ENCODE data around the gene FOXO1. TPM values are rescaled to one million over a fixed set of nuclear protein-coding genes. Genes with fewer than 3 reads are reported as not detected.

The FOXO1 gene
- total RNA-seq, 1 experiment from 2014 or later, result 12.2 TPM

DNA sequence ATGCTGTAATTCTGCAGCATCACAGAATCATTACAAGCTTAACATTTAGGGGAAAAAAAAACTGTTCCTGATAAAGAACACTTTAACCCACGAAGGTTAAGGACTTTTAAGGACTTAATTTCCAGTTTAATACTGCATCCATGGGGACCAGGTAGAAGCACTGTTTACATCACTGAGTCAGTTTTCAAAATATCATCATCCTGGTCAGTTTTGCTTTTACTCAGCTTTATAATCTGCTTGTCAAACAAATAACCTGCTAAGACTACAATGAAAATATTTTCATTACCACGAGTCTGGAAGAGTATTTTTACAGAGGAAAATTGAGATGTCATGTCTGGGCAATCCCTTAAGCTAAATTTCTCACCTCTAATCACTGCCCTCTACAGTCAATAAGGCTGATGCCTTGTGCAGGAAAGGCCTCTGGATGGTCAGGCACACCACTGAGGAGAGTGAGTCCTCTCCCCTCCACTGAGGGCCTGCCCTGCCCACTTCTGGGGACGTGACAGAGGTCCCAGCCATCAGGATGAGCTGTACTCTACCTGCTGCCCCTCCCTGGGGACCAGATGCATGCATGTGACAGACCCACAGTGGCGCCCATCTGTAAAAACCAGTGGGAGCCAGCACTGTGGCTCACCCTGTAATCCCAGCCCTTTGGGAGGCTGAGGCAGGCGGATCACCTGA, 31.0 kb downstream of the FOXO1 start:
- Histone ChIP-seq H3K27me3 (ENCODE audit: insufficient read depth, low read length) (no peaks in the 10 kb centered on the region), H3K27ac (ENCODE audit: low read depth, low read length) (no peak overlapping the region), H3K4me3 (replicated peaks in 1 of 2; ENCODE audit: low read depth in 1 of 2, low read length in 2 of 2) (no peak overlapping the region), H3K9me3 (ENCODE audit: control insufficient read depth in 1 of 2, insufficient read depth in 1 of 2, low read depth in 1 of 2, low read length in 2 of 2) (no peaks in the 10 kb centered on the region), H3K79me2 (ENCODE audit: insufficient read depth, low read length) (peaks cover 16% of the 10 kb centered on the region), H2AFZ (ENCODE audit: low read depth, low read length, poor library complexity, severe bottlenecking) (no peak overlapping the region), H3K4me2 (ENCODE audit: low read length) (no peak overlapping the region), H3K9me2 (ENCODE audit: insufficient read depth) (no peaks in the 10 kb centered on the region), H3K36me3 (ENCODE audit: control insufficient read depth in 1 of 2, insufficient read depth in 2 of 2, low read length in 2 of 2) (no peaks in the 10 kb centered on the region), H3K4me1 (ENCODE audit: control insufficient read depth in 1 of 2, insufficient read depth in 2 of 2, low read length in 2 of 2) (peaks cover 0 to 8% of the 10 kb centered on the region in 2 experiments; a peak in 1 of 4 replicates), H3K9ac (ENCODE audit: low read length) (no peak overlapping the region), H4K20me1 (ENCODE audit: insufficient read depth) (no peaks in the 10 kb centered on the region)
- RAD21 ChIA-PET (ENCODE audit: low non-redundant PET in 1 of 2, low total read pairs in 2 of 2, uncharacterized antibody in 2 of 2, unreplicated experiment in 2 of 2), result no interaction called here
- TF ChIP-seq ZFX (IDR thresholded peaks at IDR 0.05) (no peak), YY1 (IDR thresholded peaks at IDR 0.05; ENCODE audit: extremely low read depth, insufficient replicate concordance, low read depth, low read length) (no peak), EGR1 (IDR thresholded peaks at IDR 0.05; ENCODE audit: low read depth) (no peak)
- no TSS peak for BruUV-seq (replicated peaks)
- CTCF ChIA-PET, result no interaction called here
- DNase-seq (ENCODE audit: low read depth, low spot score), result no peak
- POLR2A ChIA-PET, result no interaction called here
- intact Hi-C loops (cut with micrococcal nuclease), result no loop called here
- peak; percentile 46 for ATAC-seq

DNA sequence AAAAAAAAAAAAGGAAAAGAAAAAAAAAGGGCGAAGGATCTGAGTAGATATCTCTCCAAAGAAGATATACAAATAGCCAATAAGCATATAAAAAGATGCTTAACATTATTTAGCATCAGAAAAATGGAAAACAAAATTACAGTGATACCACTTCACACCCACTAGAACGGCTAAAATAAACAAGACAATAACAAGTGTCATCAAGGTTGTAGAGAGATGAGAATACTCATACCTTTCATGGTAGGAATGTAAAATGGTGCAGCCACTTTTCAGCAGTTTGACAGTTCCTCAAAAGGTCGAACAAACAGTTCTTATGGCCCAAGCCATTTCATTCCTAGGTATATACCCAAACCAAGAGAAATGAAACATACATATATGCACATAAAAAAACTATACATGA, 33.5 kb downstream of the FOXO1 start:
- CTCF ChIA-PET, result no interaction called here
- H3K4me1 ChIP-seq (ENCODE audit: control insufficient read depth in 1 of 2, insufficient read depth in 2 of 2, low read length in 2 of 2), result no peaks in the 10 kb centered on the region
- no peaks in the 10 kb centered on the region for H4K20me1 ChIP-seq (ENCODE audit: insufficient read depth)
- POLR2A ChIA-PET, result no interaction called here
- H3K27me3 ChIP-seq (ENCODE audit: insufficient read depth, low read length), result no peaks in the 10 kb centered on the region
- ATAC-seq (no peak), DNase-seq (ENCODE audit: low read depth, low spot score) (no peak)
- H3K9me2 ChIP-seq (ENCODE audit: insufficient read depth), result no peaks in the 10 kb centered on the region
- H3K4me2 ChIP-seq (ENCODE audit: low read length), result no peak overlapping the region
- intact Hi-C loops (cut with micrococcal nuclease), result no loop called here
- no TSS peak for BruUV-seq (replicated peaks)
- RAD21 ChIA-PET (ENCODE audit: low non-redundant PET in 1 of 2, low total read pairs in 2 of 2, uncharacterized antibody in 2 of 2, unreplicated experiment in 2 of 2), result no interaction called here
- H3K9me3 ChIP-seq (ENCODE audit: control insufficient read depth in 1 of 2, insufficient read depth in 1 of 2, low read depth in 1 of 2, low read length in 2 of 2), result no peaks in the 10 kb centered on the region
- no peaks in the 10 kb centered on the region for H3K36me3 ChIP-seq (ENCODE audit: control insufficient read depth in 1 of 2, insufficient read depth in 2 of 2, low read length in 2 of 2)
- no peak overlapping the region for H3K27ac ChIP-seq (ENCODE audit: low read depth, low read length)
- H3K4me3 ChIP-seq (replicated peaks in 1 of 2; ENCODE audit: low read depth in 1 of 2, low read length in 2 of 2), result no peak overlapping the region
- no peak overlapping the region for H2AFZ ChIP-seq (ENCODE audit: low read depth, low read length, poor library complexity, severe bottlenecking)
- H3K9ac ChIP-seq (ENCODE audit: low read length), result no peak overlapping the region
- peaks cover 10% of the 10 kb centered on the region; the same call in 1 of the 2 replicates for H3K79me2 ChIP-seq (ENCODE audit: insufficient read depth, low read length)
- no peak for TF ChIP-seq FOSL1 (IDR thresholded peaks at IDR 0.05; ENCODE audit: low read depth)
- TF ChIP-seq JUND (IDR thresholded peaks at IDR 0.05), result no peak
- TF ChIP-seq ZFX (IDR thresholded peaks at IDR 0.05), result no peak
- TF ChIP-seq TCF7L2 (IDR thresholded peaks at IDR 0.05; ENCODE audit: borderline replicate concordance, extremely low read depth, insufficient read depth, insufficient read length), result no peak
- no peak for TF ChIP-seq EGR1 (IDR thresholded peaks at IDR 0.05; ENCODE audit: low read depth)
- no peak for TF ChIP-seq SP1 (IDR thresholded peaks at IDR 0.05; ENCODE audit: low read depth)
- no peak for TF ChIP-seq CEBPB (IDR thresholded peaks at IDR 0.05; ENCODE audit: low read depth)
- TF ChIP-seq MAX (IDR thresholded peaks at IDR 0.05), result no peak
- TF ChIP-seq RAD21 (IDR thresholded peaks at IDR 0.05; ENCODE audit: low read depth), result no peak
- no peak for TF ChIP-seq SIN3A (IDR thresholded peaks at IDR 0.05; ENCODE audit: low read depth)
- TF ChIP-seq ELF1 (IDR thresholded peaks at IDR 0.05; ENCODE audit: borderline replicate concordance, low read depth), result no peak
- TF ChIP-seq REST (IDR thresholded peaks at IDR 0.05; ENCODE audit: low read depth), result no peak
- no peak for TF ChIP-seq EZH2phosphoT487 (IDR thresholded peaks at IDR 0.05; ENCODE audit: borderline replicate concordance)
- TF ChIP-seq SRF (IDR thresholded peaks at IDR 0.05; ENCODE audit: low read depth), result no peak
- no peak for TF ChIP-seq YY1 (IDR thresholded peaks at IDR 0.05; ENCODE audit: extremely low read depth, insufficient replicate concordance, low read depth, low read length)
- TF ChIP-seq, protein P1, sequence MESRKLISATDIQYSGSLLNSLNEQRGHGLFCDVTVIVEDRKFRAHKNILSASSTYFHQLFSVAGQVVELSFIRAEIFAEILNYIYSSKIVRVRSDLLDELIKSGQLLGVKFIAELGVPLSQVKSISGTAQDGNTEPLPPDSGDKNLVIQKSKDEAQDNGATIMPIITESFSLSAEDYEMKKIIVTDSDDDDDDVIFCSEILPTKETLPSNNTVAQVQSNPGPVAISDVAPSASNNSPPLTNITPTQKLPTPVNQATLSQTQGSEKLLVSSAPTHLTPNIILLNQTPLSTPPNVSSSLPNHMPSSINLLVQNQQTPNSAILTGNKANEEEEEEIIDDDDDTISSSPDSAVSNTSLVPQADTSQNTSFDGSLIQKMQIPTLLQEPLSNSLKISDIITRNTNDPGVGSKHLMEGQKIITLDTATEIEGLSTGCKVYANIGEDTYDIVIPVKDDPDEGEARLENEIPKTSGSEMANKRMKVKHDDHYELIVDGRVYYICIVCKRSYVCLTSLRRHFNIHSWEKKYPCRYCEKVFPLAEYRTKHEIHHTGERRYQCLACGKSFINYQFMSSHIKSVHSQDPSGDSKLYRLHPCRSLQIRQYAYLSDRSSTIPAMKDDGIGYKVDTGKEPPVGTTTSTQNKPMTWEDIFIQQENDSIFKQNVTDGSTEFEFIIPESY (IDR thresholded peaks at IDR 0.05; ENCODE audit: extremely low read depth, insufficient replicate concordance, low read length), result no peak

Measured in HCT116 (cell line).